ENCODE data around the gene MRTFA.

GRCh38 chr22:40468616-40469015 lies 167.9 kb downstream of the MRTFA start:
- TF ChIP-seq CTCF (IDR thresholded peaks at IDR 0.05; ENCODE audit: insufficient read depth, low read length, poor library complexity, severe bottlenecking) (no peak), EZH2phosphoT487 (conservative IDR thresholded peaks at IDR 0.05; ENCODE audit: low read length) (no peak)

Measured in SU-DHL-6 (cell line).